H1 (cell line): ENCODE results near the gene NBAS. TPM values are rescaled to one million over a fixed set of nuclear protein-coding genes. Genes with fewer than 3 reads are reported as not detected.

Experiments used
- CHD7 ChIP-seq: fragments of 300-600 bp; sonication (generic); IDR thresholded peaks from 2 replicates; pipeline ENCODE4 v1.7.1; 2012; ENCODE audit warnings: low read length, moderate library complexity, mild to moderate bottlenecking, inconsistent platforms; ENCODE audit not compliant: insufficient replicate concordance
- E2F6 ChIP-seq: IDR thresholded peaks from 2 replicates; pipeline ENCODE4 v1.6.1; 2012; ENCODE audit warnings: inconsistent platforms
- FOSL1 ChIP-seq: IDR thresholded peaks from 2 replicates; pipeline ENCODE4 v1.6.1; 2011; ENCODE audit warnings: mild to moderate bottlenecking, low read depth, low read length, moderate library complexity; ENCODE audit not compliant: insufficient read depth
- GABPA ChIP-seq: IDR thresholded peaks from 2 replicates; pipeline ENCODE4 v1.6.1; 2011; ENCODE audit warnings: mild to moderate bottlenecking, low read length, moderate library complexity, borderline replicate concordance; ENCODE audit not compliant: insufficient read depth
- RAD21 ChIP-seq, 2 experiments: IDR thresholded peaks in 1 of 2; conservative IDR thresholded peaks in 1 of 2; 2 replicates each; pipeline ENCODE4 v1.6.1; 2011; ENCODE audit warnings: low read depth in 2 of 2, low read length in 2 of 2, improper control_type of control experiment in 1 of 2, inconsistent platforms in 1 of 2, mild to moderate bottlenecking in 1 of 2, moderate library complexity in 1 of 2
- SIRT6 ChIP-seq: IDR thresholded peaks from one replicate; pipeline ENCODE4 v1.7.1; 2012; ENCODE audit warnings: low read length, inconsistent platforms
- SIX5 ChIP-seq: IDR thresholded peaks from 2 replicates; pipeline ENCODE4 v1.6.1; 2011; ENCODE audit warnings: mild to moderate bottlenecking, low read depth, low read length
- TAF7 ChIP-seq: optimal IDR thresholded peaks from 2 replicates; pipeline ENCODE3; 2011; ENCODE audit warnings: low read depth, mild to moderate bottlenecking, inconsistent platforms, low read length, moderate library complexity, borderline replicate concordance
- TBP ChIP-seq: IDR thresholded peaks from 2 replicates; pipeline ENCODE4 v1.6.1; 2011; ENCODE audit warnings: low read depth, low read length, improper control_type of control experiment
- YY1 ChIP-seq: IDR thresholded peaks from 2 replicates; pipeline ENCODE4 v1.6.1; 2011; ENCODE audit warnings: low read depth, mild to moderate bottlenecking, low read length
- ZNF274 ChIP-seq: IDR thresholded peaks from 2 replicates; pipeline ENCODE4 v1.7.0; 2012; ENCODE audit warnings: low read length, borderline replicate concordance; ENCODE audit errors: extremely low read depth
- polyA plus RNA-seq, 7 experiments: library from polyadenylated mRNA; depleted of rRNA in 3 of 7; stranded (reverse) in 5 of 7; unstranded in 2 of 7; fragments of >200 nt in 5 of 7; fragments of 200-250 nt in 2 of 7; gene quantifications; 1 replicate in 5 of 7; 2 replicates in 1 of 7; 4 replicates in 1 of 7; pipeline versions ENCODE4 v1.2.1 to v1.2.3, GENCODE V29; 2011 to 2013; ENCODE audit warnings: missing spikeins in 2 of 7, mixed read lengths in 2 of 7
- total RNA-seq: library from RNA; stranded (reverse); fragmentation: NEBNext Ultra II Directional; extraction: Animal tissue kit (Norgen Biotek cat#: 25700); gene quantifications from 2 replicates; pipeline ENCODE4 v1.2.1, GENCODE V29; 2021

NBAS gene
- total and polyA plus RNA-seq, 2 of the 8 experiments (the other 6 are each of a cell fraction or from before 2014, with no cell fraction given), result 19.6 to 34.8 TPM

- no peak for TF ChIP-seq CHD7
- TF ChIP-seq SIRT6, result no peak
- no peak for TF ChIP-seq RAD21 (IDR thresholded peaks at IDR 0.05 in 1 of 2, conservative IDR thresholded peaks at IDR 0.05 in 1 of 2; ENCODE audit: low read depth in 2 of 2, low read length in 2 of 2)
- TF ChIP-seq ZNF274, result no peak
- no peak for TF ChIP-seq E2F6
- no peak for TF ChIP-seq GABPA
- TF ChIP-seq YY1, result no peak
- no peak for TF ChIP-seq SIX5
- TF ChIP-seq FOSL1, result no peak
- no peak for TF ChIP-seq TBP
- TF ChIP-seq TAF7, result no peak
Observed at GRCh38 chr2:15128846-15129245, 432.3 kb downstream of the NBAS start (continued).
